Stimulated activated naive B cell treated with anti-CD40 and anti-IgM and Interleukin-4, amounts not matched to agents 10 μg/mL and 1 μg/mL and 100 μg/mL, for 72 hours (primary cell): Measurements from ENCODE around the gene SLC13A5.
A peak's percentile ranks its signal among the peaks of the same experiment; 100 is the strongest.

ENCODE experiments used
- ATAC-seq, 2 donors: fragments of 150-1000 bp; cut with Tn5 transposase; replicated peaks; 2 replicates each; pipeline ENCODE4 v1.10.0; 2021; ENCODE audit warnings: moderate library complexity in 1 of 2
- DNase-seq: peaks from one replicate; pipeline ENCODE4 v3.0.0; 2021
- H3K27ac Mint-ChIP-seq: one replicate; pipeline ENCODE4 v1.8.0; 2022; ENCODE audit warnings: mild to moderate bottlenecking, mixed read lengths
- H3K27me3 Mint-ChIP-seq, 2 donors: one replicate each; pipeline ENCODE4 v1.8.0; 2022; ENCODE audit warnings: mixed read lengths in 2 of 2
- H3K36me3 Mint-ChIP-seq, 2 donors: one replicate each; pipeline ENCODE4 v1.8.0; 2022; ENCODE audit warnings: mixed read lengths in 2 of 2, mild to moderate bottlenecking in 1 of 2
- H3K4me1 Mint-ChIP-seq, 2 donors: one replicate each; pipeline ENCODE4 v1.8.0; 2022; ENCODE audit warnings: mixed read lengths in 2 of 2, mild to moderate bottlenecking in 1 of 2
- H3K4me3 Mint-ChIP-seq, 2 donors: one replicate each; pipeline ENCODE4 v1.8.0; 2022; ENCODE audit warnings: mild to moderate bottlenecking in 2 of 2, mixed read lengths in 2 of 2, moderate library complexity in 1 of 2
- H3K9me3 Mint-ChIP-seq, 2 donors: one replicate each; pipeline ENCODE4 v1.8.0; 2022; ENCODE audit warnings: mixed read lengths in 2 of 2, mild to moderate bottlenecking in 1 of 2

The SLC13A5 gene

DNA sequence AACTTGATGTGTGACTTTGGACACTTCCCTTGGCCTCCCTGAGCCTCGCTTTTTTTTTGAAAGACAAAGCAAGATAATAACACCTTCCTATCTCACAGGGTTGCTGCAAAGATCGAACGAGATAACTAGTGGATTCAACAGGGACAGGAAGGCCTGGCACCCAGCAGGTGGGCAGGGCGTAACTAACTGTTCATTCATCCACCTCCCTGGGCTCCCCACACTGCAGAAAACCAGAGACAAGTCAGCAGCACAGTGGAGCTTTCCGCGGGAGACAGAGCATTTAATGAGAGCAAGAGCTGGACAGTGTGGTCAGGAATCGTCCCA lies 28.7 kb downstream of the SLC13A5 start:
- H3K27ac Mint-ChIP-seq, result no peak overlapping the region
- ATAC-seq, result no peak
- no peaks in the 10 kb centered on the region for H3K4me1 Mint-ChIP-seq
- peaks cover 26 to 39% of the 10 kb centered on the region in 2 donors for H3K27me3 Mint-ChIP-seq
- H3K36me3 Mint-ChIP-seq, result peaks cover 6 to 12% of the 10 kb centered on the region in 2 donors
- H3K9me3 Mint-ChIP-seq, result no peaks in the 10 kb centered on the region
- H3K4me3 Mint-ChIP-seq, result no peak overlapping the region
- DNase-seq, result no peak

- Mint-ChIP-seq H3K4me3 (no peak overlapping the region), H3K4me1 (no peaks in the 10 kb centered on the region), H3K36me3 (peaks cover 6 to 12% of the 10 kb centered on the region in 2 donors), H3K27me3 (peaks cover 24 to 41% of the 10 kb centered on the region in 2 donors), H3K9me3 (no peaks in the 10 kb centered on the region), H3K27ac (no peak overlapping the region)
- ATAC-seq (no peak), DNase-seq (no peak)
These were observed 29.3 kb downstream of the SLC13A5 start for GRCh38 chr17:6683730-6684459.

- Mint-ChIP-seq H3K36me3 (peaks cover 6 to 12% of the 10 kb centered on the region in 2 donors), H3K27me3 (peaks cover 31 to 48% of the 10 kb centered on the region in 2 donors), H3K4me1 (peaks cover 0 to 5% of the 10 kb centered on the region in 2 donors), H3K9me3 (no peaks in the 10 kb centered on the region), H3K27ac (no peak overlapping the region), H3K4me3 (no peak overlapping the region)
- ATAC-seq (no peak), DNase-seq (no peak)
These were observed 30.0 kb downstream of the SLC13A5 start for GRCh38 chr17:6683081-6683684.

DNA sequence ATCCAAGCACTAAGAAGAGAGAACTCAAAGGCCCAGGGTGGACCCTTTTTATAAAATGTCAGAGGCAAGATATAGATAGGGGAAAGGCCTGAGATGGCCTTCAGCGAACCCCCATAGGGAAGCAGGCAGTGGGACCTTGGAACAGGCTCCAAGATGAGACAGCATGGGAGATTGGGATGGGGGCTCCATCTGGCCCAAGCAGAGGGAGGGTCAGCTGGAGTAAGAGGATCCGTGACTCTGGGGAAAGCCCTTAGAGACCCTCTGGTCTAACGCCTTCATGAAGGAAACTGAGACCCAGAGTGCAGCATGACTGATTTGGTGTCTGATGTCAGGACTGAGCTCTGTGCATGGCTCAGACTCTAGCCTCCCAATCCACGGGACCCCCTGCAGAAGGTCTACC lies 30.8 kb downstream of the SLC13A5 start:
- Mint-ChIP-seq H3K36me3 (peaks cover 6 to 12% of the 10 kb centered on the region in 2 donors), H3K4me1 (peaks cover 5 to 14% of the 10 kb centered on the region in 2 donors), H3K4me3 (no peak overlapping the region), H3K9me3 (no peaks in the 10 kb centered on the region), H3K27ac (no peak overlapping the region), H3K27me3 (peaks cover 37 to 50% of the 10 kb centered on the region in 2 donors)
- ATAC-seq (no peak), DNase-seq (no peak)

GRCh38 chr17:6681671-6682070 lies 31.5 kb downstream of the SLC13A5 start:
- no peak for ATAC-seq
- DNase-seq, result no peak
- H3K27me3 Mint-ChIP-seq, result peaks cover 37 to 50% of the 10 kb centered on the region in 2 donors

GRCh38 chr17:6681176-6681575 lies 32.0 kb downstream of the SLC13A5 start:
- ATAC-seq (no peak), DNase-seq (no peak)
- no peaks in the 10 kb centered on the region for H3K9me3 Mint-ChIP-seq
- H3K4me1 Mint-ChIP-seq, result peaks cover 8 to 16% of the 10 kb centered on the region in 2 donors
- H3K27ac Mint-ChIP-seq, result no peak overlapping the region
- peaks cover 37 to 49% of the 10 kb centered on the region in 2 donors for H3K27me3 Mint-ChIP-seq
- H3K4me3 Mint-ChIP-seq, result no peak overlapping the region
- peaks cover 6 to 11% of the 10 kb centered on the region in 2 donors for H3K36me3 Mint-ChIP-seq

More at GRCh38 chr17:6681671-6682070, 31.5 kb downstream of the SLC13A5 start:
- Mint-ChIP-seq H3K27ac (no peak overlapping the region), H3K9me3 (no peaks in the 10 kb centered on the region), H3K4me3 (no peak overlapping the region), H3K4me1 (peaks cover 8 to 16% of the 10 kb centered on the region in 2 donors), H3K36me3 (peaks cover 6 to 12% of the 10 kb centered on the region in 2 donors)

DNA sequence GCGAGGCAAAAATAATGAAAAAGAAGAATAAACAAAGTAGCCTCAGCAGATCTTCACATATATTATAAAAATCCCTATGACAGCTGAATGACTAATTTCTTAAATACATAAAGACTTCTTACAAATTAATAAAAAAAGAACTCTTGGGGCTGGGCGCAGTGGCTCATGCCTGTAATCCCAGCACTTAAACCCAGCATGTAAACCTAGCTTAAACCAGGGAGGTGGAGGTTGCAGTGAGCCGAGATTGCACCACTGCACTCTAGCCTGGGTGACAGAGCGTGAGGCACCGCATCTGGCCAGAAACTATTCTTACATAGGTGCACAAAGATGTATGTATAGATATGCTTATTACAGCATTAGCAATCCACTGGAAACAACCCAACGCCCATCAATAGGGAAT lies 33.9 kb downstream of the SLC13A5 start:
- H3K4me3 Mint-ChIP-seq, result no peak overlapping the region
- H3K36me3 Mint-ChIP-seq, result peaks cover 0 to 6% of the 10 kb centered on the region in 2 donors
- peaks cover 8 to 16% of the 10 kb centered on the region in 2 donors for H3K4me1 Mint-ChIP-seq
- DNase-seq, result no peak
- peaks cover 28 to 35% of the 10 kb centered on the region in 2 donors for H3K27me3 Mint-ChIP-seq
- H3K27ac Mint-ChIP-seq, result no peak overlapping the region
- H3K9me3 Mint-ChIP-seq, result no peaks in the 10 kb centered on the region
- ATAC-seq, result no peak

GRCh38 chr17:6677946-6678345 lies 35.2 kb downstream of the SLC13A5 start:
- no peak for ATAC-seq
- H3K27ac Mint-ChIP-seq, result no peak overlapping the region
- peaks cover 21 to 35% of the 10 kb centered on the region in 2 donors for H3K27me3 Mint-ChIP-seq
- no peaks in the 10 kb centered on the region for H3K9me3 Mint-ChIP-seq
- peaks cover 8 to 16% of the 10 kb centered on the region in 2 donors for H3K4me1 Mint-ChIP-seq
- peaks cover 0 to 6% of the 10 kb centered on the region in 2 donors for H3K36me3 Mint-ChIP-seq
- DNase-seq, result no peak
- no peak overlapping the region for H3K4me3 Mint-ChIP-seq

DNA sequence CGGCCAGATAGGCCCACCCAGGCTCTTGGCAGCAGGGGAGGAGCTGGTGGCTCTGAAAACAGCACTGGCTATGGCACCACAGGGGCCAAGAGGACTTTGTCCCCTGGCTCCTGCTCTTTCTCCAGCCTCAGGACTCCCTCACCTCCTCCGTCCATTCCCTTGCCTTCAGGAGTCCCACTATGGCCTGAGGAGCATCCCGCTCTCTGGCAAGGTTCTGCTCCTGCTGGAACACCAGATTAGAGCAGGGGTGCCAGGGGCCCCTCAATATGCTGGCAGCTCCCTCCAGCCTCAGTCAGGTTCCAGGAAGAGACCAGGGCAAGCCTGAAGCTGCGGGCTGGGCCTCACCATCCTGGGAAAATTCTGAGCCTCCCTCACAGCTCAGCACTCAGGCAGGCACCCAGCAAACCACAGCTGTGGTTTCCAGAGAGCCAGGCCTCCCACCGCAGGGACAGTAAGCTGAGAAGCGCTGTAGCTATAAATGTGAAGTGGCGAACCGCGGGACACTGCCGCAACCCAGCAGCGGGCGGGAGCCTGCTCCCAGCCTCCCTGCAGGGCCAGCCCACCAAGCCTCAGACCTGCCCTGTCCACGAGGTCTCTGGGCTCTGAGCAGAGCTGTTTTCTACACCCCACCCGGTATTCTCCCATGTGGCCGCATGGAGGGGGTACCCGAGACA lies 35.9 kb downstream of the SLC13A5 start:
- H3K36me3 Mint-ChIP-seq, result peaks cover 0 to 6% of the 10 kb centered on the region in 2 donors
- no peak overlapping the region for H3K27ac Mint-ChIP-seq
- H3K4me3 Mint-ChIP-seq, result no peak overlapping the region
- H3K9me3 Mint-ChIP-seq, result no peaks in the 10 kb centered on the region
- ATAC-seq (peak; percentile 36 to 51), DNase-seq (no peak)
- peaks cover 21 to 31% of the 10 kb centered on the region in 2 donors for H3K27me3 Mint-ChIP-seq
- H3K4me1 Mint-ChIP-seq, result peaks cover 8 to 16% of the 10 kb centered on the region in 2 donors

DNA sequence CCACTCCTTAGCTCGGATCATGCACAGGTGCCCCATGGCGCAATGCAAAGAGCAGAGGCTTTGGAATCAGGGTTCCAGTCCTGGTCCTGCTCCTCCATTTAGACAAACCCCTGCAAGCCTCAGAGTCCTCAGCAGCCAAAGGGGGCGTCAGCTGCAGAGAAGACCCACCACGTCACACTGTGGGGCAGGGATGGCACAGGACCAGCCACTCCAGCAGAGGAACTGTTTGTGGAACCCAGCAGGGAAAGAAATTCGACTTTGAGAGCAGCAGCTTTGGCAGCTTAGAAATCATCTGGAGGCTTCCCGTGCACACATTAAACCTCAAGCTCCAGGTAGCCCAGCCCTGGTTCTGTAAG lies 36.4 kb downstream of the SLC13A5 start:
- peaks cover 21 to 25% of the 10 kb centered on the region in 2 donors for H3K27me3 Mint-ChIP-seq
- ATAC-seq (no peak), DNase-seq (no peak)
- H3K36me3 Mint-ChIP-seq, result peaks cover 0 to 6% of the 10 kb centered on the region in 2 donors
- H3K4me1 Mint-ChIP-seq, result peaks cover 8 to 16% of the 10 kb centered on the region in 2 donors
- no peak overlapping the region for H3K27ac Mint-ChIP-seq
- H3K4me3 Mint-ChIP-seq, result no peak overlapping the region
- no peaks in the 10 kb centered on the region for H3K9me3 Mint-ChIP-seq

GRCh38 chr17:6675201-6675825 lies 37.9 kb downstream of the SLC13A5 start:
- peaks cover 2 to 6% of the 10 kb centered on the region in 2 donors for H3K36me3 Mint-ChIP-seq
- peaks cover 9 to 16% of the 10 kb centered on the region in 2 donors for H3K4me1 Mint-ChIP-seq
- ATAC-seq (no peak), DNase-seq (no peak)
- H3K27ac Mint-ChIP-seq, result no peak overlapping the region
- H3K9me3 Mint-ChIP-seq, result no peaks in the 10 kb centered on the region
- H3K4me3 Mint-ChIP-seq, result no peak overlapping the region
- peaks cover 15 to 18% of the 10 kb centered on the region in 2 donors for H3K27me3 Mint-ChIP-seq

DNA sequence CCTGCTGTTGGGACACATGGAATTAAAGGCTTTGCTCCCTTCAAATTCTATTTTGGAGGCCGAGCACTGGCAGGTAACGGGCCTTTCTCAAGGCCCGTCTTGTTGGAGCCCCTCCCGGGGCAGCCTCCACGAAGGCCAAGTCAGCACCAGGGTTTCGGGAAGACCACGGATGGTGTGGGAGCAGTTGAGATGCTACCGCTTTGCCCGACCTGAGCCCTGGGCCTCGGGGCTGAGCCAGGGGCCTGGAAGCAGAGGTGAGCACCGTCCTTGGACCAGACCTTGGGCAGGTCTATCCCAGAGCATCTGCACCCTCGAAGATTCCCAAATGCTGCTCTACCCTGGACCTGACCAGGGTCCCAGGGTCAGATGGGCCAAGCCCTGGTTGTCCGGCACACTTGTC lies 38.6 kb downstream of the SLC13A5 start:
- H3K27me3 Mint-ChIP-seq, result peaks cover 15% of the 10 kb centered on the region in 2 donors
- H3K9me3 Mint-ChIP-seq, result no peaks in the 10 kb centered on the region
- H3K4me3 Mint-ChIP-seq, result no peak overlapping the region
- H3K36me3 Mint-ChIP-seq, result peaks cover 2 to 6% of the 10 kb centered on the region in 2 donors
- H3K27ac Mint-ChIP-seq, result no peak overlapping the region
- DNase-seq (no peak), ATAC-seq (no peak)
- peaks cover 9 to 16% of the 10 kb centered on the region in 2 donors for H3K4me1 Mint-ChIP-seq

GRCh38 chr17:6671431-6671830 lies 41.7 kb downstream of the SLC13A5 start:
- H3K27ac Mint-ChIP-seq, result no peak overlapping the region
- H3K27me3 Mint-ChIP-seq, result no peaks in the 10 kb centered on the region
- H3K4me1 Mint-ChIP-seq, result peaks cover 17 to 20% of the 10 kb centered on the region in 2 donors
- H3K36me3 Mint-ChIP-seq, result peaks cover 11 to 20% of the 10 kb centered on the region in 2 donors
- no peak overlapping the region for H3K4me3 Mint-ChIP-seq
- H3K9me3 Mint-ChIP-seq, result no peaks in the 10 kb centered on the region
- DNase-seq (no peak), ATAC-seq (no peak)

DNA sequence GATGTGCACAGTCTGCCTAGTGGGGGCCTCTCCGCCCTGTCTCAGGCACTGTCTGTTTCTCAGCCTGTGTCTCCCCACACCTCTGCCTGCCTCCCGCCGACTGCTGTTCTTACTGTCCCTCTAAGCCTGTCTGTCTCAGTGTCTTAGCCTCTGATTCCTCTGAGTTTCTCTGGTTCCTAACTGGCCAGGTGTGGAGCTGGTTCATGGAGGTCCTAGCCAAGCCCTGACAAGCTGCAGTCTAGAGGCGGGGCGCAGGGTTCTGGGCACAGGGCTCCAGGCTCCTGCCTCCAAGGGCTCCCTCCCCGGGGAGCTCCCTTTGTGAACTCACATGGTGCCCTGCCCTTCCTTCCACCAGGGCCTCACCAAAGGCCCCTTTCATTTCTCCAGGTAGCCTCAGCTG lies 42.2 kb downstream of the SLC13A5 start:
- H3K36me3 Mint-ChIP-seq, result peaks cover 11 to 20% of the 10 kb centered on the region in 2 donors
- H3K4me1 Mint-ChIP-seq, result peaks cover 17 to 25% of the 10 kb centered on the region in 2 donors
- H3K27me3 Mint-ChIP-seq, result no peaks in the 10 kb centered on the region
- no peak overlapping the region for H3K4me3 Mint-ChIP-seq
- no peak for ATAC-seq
- H3K9me3 Mint-ChIP-seq, result no peaks in the 10 kb centered on the region
- H3K27ac Mint-ChIP-seq, result no peak overlapping the region
- DNase-seq, result no peak
